Central memory CD4-positive, alpha-beta T cell (primary cell): Measurements from ENCODE around the gene ARID1A.
"Not testable (repeated sequence)": the region's sequence is repeated elsewhere in the genome, so short reads cannot be mapped to it uniquely, and the experiment has no call there.

Experiments used
- DNase-seq: peaks from one replicate; pipeline ENCODE4 v3.0.0; 2022
- total RNA-seq, 3 experiments: gene quantifications; one replicate each; lab custom pipeline; 2026; lab: John Stamatoyannopoulos, UW

ARID1A gene
- 100 to 212 (median 109) reads per million in 3 experiments for total RNA-seq

GRCh38 chr1:26695356-26696118 lies at the start of gene ARID1A:
Gene ARID1A, plus strand, starts transcription at chr1:26696015. Its CDS starts 389 bp downstream, at chr1:26696404.
- DNase-seq = peak; percentile 97

GRCh38 chr1:26664802-26665201 lies 31.0 kb upstream of the ARID1A start:
- DNase-seq = no peak

DNA sequence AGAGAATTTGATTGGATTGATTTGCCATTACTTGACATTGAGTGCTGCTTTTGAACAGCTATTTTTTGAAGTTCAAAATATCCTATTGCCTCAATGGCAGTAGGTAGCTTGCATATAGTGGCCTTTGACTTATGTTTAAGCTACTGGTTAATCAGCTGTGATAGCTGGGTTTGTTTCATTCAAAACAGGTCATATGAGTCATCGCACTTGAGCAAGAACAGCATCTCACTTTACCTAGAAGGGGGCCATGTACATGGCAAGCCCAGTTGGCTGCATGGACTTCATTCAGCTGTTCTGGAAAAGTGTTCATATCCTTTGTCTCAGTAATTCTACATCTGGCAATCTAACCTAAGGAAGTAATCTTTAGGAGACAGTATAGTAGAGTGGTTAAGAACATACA lies 29.0 kb upstream of the ARID1A start:
- no peak for DNase-seq

DNA sequence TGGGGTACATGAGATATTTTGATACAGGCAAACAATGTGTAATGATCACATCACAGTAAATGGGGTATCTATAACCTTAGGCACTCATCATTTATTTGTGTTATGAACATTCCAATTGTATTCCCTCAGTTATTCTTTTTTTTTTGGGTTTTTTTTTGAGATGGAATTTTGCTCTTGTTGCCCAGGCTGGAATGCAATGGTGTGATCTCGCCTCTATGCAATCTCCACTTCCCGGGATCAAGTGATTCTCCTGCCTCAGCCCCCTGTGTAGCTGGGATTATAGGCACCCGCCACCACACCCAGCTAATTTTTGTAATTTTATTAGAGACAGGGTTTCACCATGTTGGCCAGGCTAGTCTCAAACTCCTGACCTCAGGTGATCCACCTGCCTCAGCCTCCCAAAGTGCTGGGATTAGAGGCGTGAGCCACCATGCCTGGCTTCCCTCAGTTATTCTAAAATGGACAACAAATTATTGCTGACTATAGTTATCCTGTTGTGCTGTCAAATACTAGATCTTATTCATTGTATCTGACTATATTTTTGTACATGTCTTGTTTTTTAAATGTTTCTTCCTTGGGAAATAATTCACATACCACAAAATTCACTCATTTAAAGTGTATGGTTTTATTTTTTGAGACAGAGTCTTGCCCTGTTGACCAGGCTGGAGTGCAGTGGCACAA lies 27.6 kb upstream of the ARID1A start:
- not testable (repeated sequence) for DNase-seq

DNA sequence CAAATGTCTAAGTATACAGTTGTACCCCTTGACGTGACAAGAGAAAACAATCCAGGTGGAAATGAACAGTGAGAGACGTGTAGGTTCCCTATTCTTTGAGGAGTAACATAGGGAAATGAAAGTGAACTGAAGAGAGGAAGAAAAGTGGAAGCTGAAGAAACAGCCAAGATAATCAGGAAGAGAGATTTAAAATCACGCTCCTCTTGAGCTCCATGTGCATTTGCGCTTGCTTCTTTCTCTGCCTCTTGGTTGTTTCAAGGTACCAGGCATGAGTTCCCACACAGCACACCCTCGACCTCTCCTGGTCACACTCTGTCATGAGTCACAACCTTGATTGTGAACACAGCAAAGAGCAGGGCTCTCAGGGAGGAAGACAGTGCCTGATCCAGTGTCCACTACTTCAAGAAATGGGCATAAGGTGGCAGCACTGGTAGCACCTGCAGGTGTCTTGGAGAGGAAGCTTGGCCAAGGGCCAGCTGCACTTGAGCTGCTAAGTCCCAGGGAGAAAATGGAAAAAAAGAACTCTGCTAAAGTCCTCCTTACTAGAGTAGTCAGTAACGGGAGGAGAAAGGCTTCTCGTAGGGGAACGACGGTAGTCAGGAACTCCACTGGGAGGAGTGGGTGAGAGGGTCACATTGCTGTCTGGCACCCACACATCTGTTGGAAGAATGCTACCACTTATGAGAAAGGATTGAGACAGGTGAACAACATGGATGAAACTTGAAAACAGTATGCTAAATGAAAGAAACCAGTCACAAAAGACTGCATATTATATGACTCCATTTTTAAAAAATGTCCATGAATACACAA lies 18.3 kb upstream of the ARID1A start:
- DNase-seq = peak; percentile 43

- DNase-seq = no peak
These were observed 10.9 kb upstream of the ARID1A start for GRCh38 chr1:26684763-26685508.

DNA sequence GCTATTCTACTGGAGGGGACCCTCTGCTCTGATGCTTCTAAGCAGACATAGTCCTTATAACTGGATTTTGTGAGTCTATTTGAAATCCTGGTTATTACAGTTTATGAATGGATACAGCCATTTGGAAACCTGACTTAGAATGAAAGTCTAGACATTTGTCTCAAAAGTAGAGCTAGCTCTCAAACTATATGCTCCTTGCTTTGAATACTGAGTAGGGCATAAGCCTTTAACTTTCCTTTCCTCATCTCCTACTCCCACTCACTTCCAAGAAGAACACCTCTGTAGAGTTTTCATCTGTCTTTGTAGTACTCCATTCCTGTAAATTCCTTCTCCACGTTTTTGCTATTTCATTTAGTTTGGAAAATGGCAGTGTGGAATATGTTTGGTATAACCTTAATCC lies 9.0 kb upstream of the ARID1A start:
- DNase-seq = no peak

- DNase-seq = no peak
These were observed 6.3 kb upstream of the ARID1A start for GRCh38 chr1:26689504-26689903.

- DNase-seq = no peak
These were observed 5.7 kb upstream of the ARID1A start for GRCh38 chr1:26690157-26690556.

GRCh38 chr1:26690576-26691031 lies 5.2 kb upstream of the ARID1A start:
- DNase-seq = no peak

- DNase-seq = peak; percentile 86
These were observed 3.5 kb upstream of the ARID1A start for GRCh38 chr1:26692211-26692792.

GRCh38 chr1:26692793-26693490 lies 2.9 kb upstream of the ARID1A start:
- DNase-seq = peak; percentile 88

DNA sequence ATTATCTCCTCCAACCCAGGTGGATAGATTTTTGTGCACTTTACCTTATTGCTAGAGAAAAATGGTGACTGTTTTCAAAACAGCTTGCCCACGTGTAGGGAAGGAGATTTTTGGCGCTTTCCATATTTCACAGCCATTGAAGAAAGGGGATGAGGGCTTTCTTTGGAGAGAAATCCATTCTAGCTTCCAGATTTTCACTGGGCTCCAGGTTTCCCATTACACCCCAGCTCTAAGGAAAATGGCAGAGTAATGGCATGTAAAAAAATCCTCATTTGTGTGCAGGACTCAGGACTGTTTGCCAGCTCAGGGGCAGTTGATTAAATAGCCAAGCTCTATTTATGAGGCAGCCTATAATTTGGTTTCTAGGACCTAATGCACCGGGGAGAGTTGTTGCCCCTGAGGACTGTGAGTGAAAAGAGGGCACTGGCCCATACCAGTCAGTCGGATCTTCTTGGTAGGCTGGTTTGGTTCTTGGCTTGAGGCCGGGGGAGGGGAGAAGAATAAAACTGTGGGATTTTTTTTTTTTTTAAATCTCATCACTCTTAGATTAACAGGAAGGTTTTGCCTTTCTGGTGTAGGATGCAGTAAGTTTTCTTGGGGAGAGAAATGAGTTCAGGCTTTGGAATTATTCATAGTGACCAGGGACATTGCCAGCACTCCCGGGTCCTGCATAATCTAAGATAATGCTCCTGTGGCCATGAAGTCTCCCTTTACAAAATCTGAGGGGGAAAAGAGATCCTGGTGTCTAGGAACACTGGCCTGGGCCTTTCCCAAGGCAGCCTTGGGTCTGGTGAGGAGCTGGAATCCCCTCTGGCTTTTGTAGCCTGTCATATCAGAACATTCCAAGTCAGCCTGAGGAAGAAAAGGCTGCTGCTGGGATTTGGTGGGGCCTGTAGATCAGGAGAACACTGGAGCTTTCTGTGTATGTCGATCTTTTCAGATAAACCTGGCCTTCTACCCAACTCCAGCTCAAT lies 1.9 kb upstream of the ARID1A start:
- DNase-seq = no peak

GRCh38 chr1:26694638-26695355 lies 1.0 kb upstream of the ARID1A start:
- peak; percentile 19 for DNase-seq

- no peak for DNase-seq
These were observed 371 bp downstream of the ARID1A start for GRCh38 chr1:26696119-26696653.

DNA sequence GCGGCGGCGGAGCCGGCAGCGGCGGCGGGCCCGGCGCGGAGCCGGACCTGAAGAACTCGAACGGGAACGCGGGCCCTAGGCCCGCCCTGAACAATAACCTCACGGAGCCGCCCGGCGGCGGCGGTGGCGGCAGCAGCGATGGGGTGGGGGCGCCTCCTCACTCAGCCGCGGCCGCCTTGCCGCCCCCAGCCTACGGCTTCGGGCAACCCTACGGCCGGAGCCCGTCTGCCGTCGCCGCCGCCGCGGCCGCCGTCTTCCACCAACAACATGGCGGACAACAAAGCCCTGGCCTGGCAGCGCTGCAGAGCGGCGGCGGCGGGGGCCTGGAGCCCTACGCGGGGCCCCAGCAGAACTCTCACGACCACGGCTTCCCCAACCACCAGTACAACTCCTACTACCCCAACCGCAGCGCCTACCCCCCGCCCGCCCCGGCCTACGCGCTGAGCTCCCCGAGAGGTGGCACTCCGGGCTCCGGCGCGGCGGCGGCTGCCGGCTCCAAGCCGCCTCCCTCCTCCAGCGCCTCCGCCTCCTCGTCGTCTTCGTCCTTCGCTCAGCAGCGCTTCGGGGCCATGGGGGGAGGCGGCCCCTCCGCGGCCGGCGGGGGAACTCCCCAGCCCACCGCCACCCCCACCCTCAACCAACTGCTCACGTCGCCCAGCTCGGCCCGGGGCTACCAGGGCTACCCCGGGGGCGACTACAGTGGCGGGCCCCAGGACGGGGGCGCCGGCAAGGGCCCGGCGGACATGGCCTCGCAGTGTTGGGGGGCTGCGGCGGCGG lies 1.0 kb downstream of the ARID1A start:
- DNase-seq = peak; percentile 75

- peak; percentile 30 for DNase-seq
These were observed 1.7 kb downstream of the ARID1A start for GRCh38 chr1:26697431-26697977.
